GM12878 (cell line): ENCODE measurements around the gene SLCO4A1. TPM values are rescaled to one million over a fixed set of nuclear protein-coding genes. Genes with fewer than 3 reads are reported as not detected.

Experiments
- ATAC-seq: fragments of 200-7000 bp; cut with Tn5 transposase; 3 replicates; pipeline ENCODE4 v1.9.1; 2020; ENCODE audit warnings: mild to moderate bottlenecking, moderate library complexity
- BruUV-seq: library from RNA; stranded (reverse); fragments of 400-500 nt; replicated peaks from 2 replicates; lab custom pipeline; 2021; lab: Mats Ljungman, UMichigan
- CTCF ChIA-PET: fragments of 300-600 bp; sonication (Branson Sonifier 250); formaldehyde crosslinking; extraction: SDS; loops from one replicate; lab custom pipeline; 2021; ENCODE audit warnings: inconsistent platforms; lab: Yijun Ruan, JAX
- POLR2A ChIA-PET: fragments of 350-600 bp; formaldehyde crosslinking; extraction: SDS; loops from one replicate; lab custom pipeline; 2021; ENCODE audit warnings: inconsistent platforms; lab: Charles Lee
- RAD21 ChIA-PET: fragments of 300-600 bp; sonication (Branson Sonifier 250); formaldehyde crosslinking; loops from one replicate; lab custom pipeline; 2023; ENCODE audit warnings: antibody characterized with exemption; ENCODE audit not compliant: unreplicated experiment; lab: Charles Lee
- SMC1A ChIA-PET: fragments of 300-600 bp; sonication (Branson Sonifier 250); formaldehyde crosslinking; loops from one replicate; lab custom pipeline; 2023; ENCODE audit not compliant: unreplicated experiment, uncharacterized antibody; lab: Charles Lee
- DNase-seq: peaks from one replicate; pipeline ENCODE4 v3.0.0-alpha.2; 2011; ENCODE audit warnings: low read depth, low spot score
- FAIRE-seq: peaks from 3 replicates; lab custom pipeline; 2011; peaks lifted over from hg19 to GRCh38; lab: Jason Lieb, UNC
- H2AFZ ChIP-seq: 2 replicates; pipeline ENCODE4 v1.6.0; 2011; ENCODE audit warnings: low read depth, low read length, control low read depth; ENCODE audit not compliant: control insufficient read depth
- H3K27ac ChIP-seq: 2 replicates; pipeline ENCODE4 v1.5.1; 2011; ENCODE audit warnings: control low read depth; ENCODE audit not compliant: control insufficient read depth, insufficient read depth
- H3K27me3 ChIP-seq, 2 experiments: replicated peaks in 1 of 2; 2 replicates each; pipeline versions ENCODE4 v1.6.0 to v1.6.1; 2011; ENCODE audit warnings: low read length in 1 of 2; ENCODE audit not compliant: control insufficient read depth in 2 of 2, insufficient read depth in 2 of 2
- H3K36me3 ChIP-seq, 2 experiments: 2 replicates each; pipeline ENCODE4 v1.5.1; 2011; ENCODE audit warnings: low read length in 1 of 2; ENCODE audit not compliant: control insufficient read depth in 2 of 2, insufficient read depth in 2 of 2
- H3K4me1 ChIP-seq: 2 replicates; pipeline ENCODE4 v1.6.1; 2011; ENCODE audit warnings: mild to moderate bottlenecking, low read length, moderate library complexity, mixed read lengths; ENCODE audit not compliant: control insufficient read depth, insufficient read depth
- H3K4me2 ChIP-seq: 2 replicates; pipeline ENCODE4 v1.6.0; 2011; ENCODE audit warnings: control low read depth; ENCODE audit not compliant: control insufficient read depth, insufficient read depth
- H3K4me3 ChIP-seq: fragments of 200-600 bp; sonication (generic); 2 replicates; pipeline ENCODE4 v1.5.1; 2016
- H3K79me2 ChIP-seq: 2 replicates; pipeline ENCODE4 v1.6.0; 2011; ENCODE audit warnings: low read length; ENCODE audit not compliant: control insufficient read depth, insufficient read depth
- H3K9ac ChIP-seq: 2 replicates; pipeline ENCODE4 v1.8.0; 2011; ENCODE audit warnings: low read length, control low read depth, mixed read lengths; ENCODE audit not compliant: control insufficient read depth, insufficient read depth
- H3K9me3 ChIP-seq: replicated peaks from 3 replicates; pipeline ENCODE4 v1.5.1; 2011; ENCODE audit warnings: mild to moderate bottlenecking, low read length; ENCODE audit not compliant: control insufficient read depth, insufficient read depth
- H4K20me1 ChIP-seq: 2 replicates; pipeline ENCODE4 v1.6.0; 2011; ENCODE audit not compliant: control insufficient read depth, insufficient read depth
- ASH2L ChIP-seq: fragments of 300-600, 200-600 bp; sonication (generic); IDR thresholded peaks from 2 replicates; pipeline ENCODE4 v1.6.1; 2017; ENCODE audit warnings: low read depth, mild to moderate bottlenecking, borderline replicate concordance
- BHLHE40 ChIP-seq, 2 experiments: fragments of 450-650 bp in 1 of 2; IDR thresholded peaks; 2 replicates each; pipeline ENCODE4 v1.6.1; 2011 to 2017; ENCODE audit warnings: low read depth in 2 of 2, borderline replicate concordance in 1 of 2, improper control_type of control experiment in 1 of 2, low read length in 1 of 2, mild to moderate bottlenecking in 1 of 2
- CHD1 ChIP-seq: IDR thresholded peaks from 2 replicates; pipeline ENCODE4 v1.6.1; 2012; ENCODE audit warnings: low read depth, low read length, improper control_type of control experiment
- CHD4 ChIP-seq: fragments of 200-600 bp; sonication (generic); IDR thresholded peaks from 2 replicates; pipeline ENCODE4 v1.6.1; 2016; ENCODE audit warnings: mild to moderate bottlenecking
- DPF2 ChIP-seq: fragments of 450-650 bp; IDR thresholded peaks from 2 replicates; pipeline ENCODE4 v1.6.1; 2017; ENCODE audit warnings: mild to moderate bottlenecking
- FOXM1 ChIP-seq: IDR thresholded peaks from 2 replicates; pipeline ENCODE4 v1.6.1; 2012; ENCODE audit warnings: low read depth, mild to moderate bottlenecking, inconsistent platforms, low read length, moderate library complexity
- GABPA ChIP-seq: IDR thresholded peaks from 2 replicates; pipeline ENCODE4 v1.6.1; 2014; ENCODE audit warnings: antibody characterized with exemption, low read depth, mild to moderate bottlenecking, inconsistent platforms
- HDGF ChIP-seq: fragments of 450-650 bp; IDR thresholded peaks from 2 replicates; pipeline ENCODE4 v1.6.1; 2016; ENCODE audit warnings: antibody characterized with exemption
- RAD51 ChIP-seq: fragments of 450-650 bp; IDR thresholded peaks from 2 replicates; pipeline ENCODE4 v1.6.1; 2016; ENCODE audit warnings: moderate library complexity, mild to moderate bottlenecking, inconsistent platforms
- RFX5 ChIP-seq: IDR thresholded peaks from 2 replicates; pipeline ENCODE4 v1.6.1; 2011; ENCODE audit warnings: low read depth, low read length, improper control_type of control experiment
- RUNX3 ChIP-seq: IDR thresholded peaks from 2 replicates; pipeline ENCODE4 v1.6.1; 2012; ENCODE audit warnings: low read length, inconsistent platforms
- SMAD5 ChIP-seq: IDR thresholded peaks from 2 replicates; pipeline ENCODE4 v1.6.1; 2016; ENCODE audit warnings: antibody characterized with exemption, low read depth
- ZNF274 ChIP-seq: IDR thresholded peaks from one replicate; pipeline ENCODE4 v1.8.0; 2011; ENCODE audit not compliant: insufficient read length, insufficient read depth
- ZNF384 ChIP-seq: IDR thresholded peaks from 2 replicates; pipeline ENCODE4 v1.6.1; 2012; ENCODE audit warnings: low read depth, mild to moderate bottlenecking, low read length, improper control_type of control experiment, borderline replicate concordance
- WGBS: methylation state at CpG from one replicate; pipeline ENCODE4 v1.1.6; 2016; ENCODE audit warnings: low lambda C conversion rate; ENCODE audit not compliant: insufficient replicate concordance, insufficient coverage; ENCODE audit errors: missing lambda C conversion rate; 5-methylcytosine and 5-hydroxymethylcytosine counted together
- in situ Hi-C: fragments of 300-500 bp; cut with MboI; formaldehyde crosslinking; loops from 9 replicates; pipeline ENCODE4 v1.14.3; 2018; ENCODE audit warnings: mixed read lengths
- intact Hi-C: fragments of 100-400 bp; cut with micrococcal nuclease; formaldehyde crosslinking; loops from one replicate; pipeline ENCODE4 v1.14.2; 2022; ENCODE audit not compliant: unreplicated experiment
- polyA plus RNA-seq, 11 experiments: library from polyadenylated mRNA; depleted of rRNA in 4 of 11; unstranded in 6 of 11; stranded (reverse) in 5 of 11; fragments of >200 nt; fragmentation: Nextera tagmentation in 4 of 11; fragmentation: Illumina TruSeq in 1 of 11; extraction: Ambion mirVana in 4 of 11; extraction: Trizol in 1 of 11; gene quantifications; 1 replicate in 1 of 11; 2 replicates in 10 of 11; pipeline versions ENCODE4 v1.2.1 to v1.2.3, GENCODE V29; 2011 to 2016; ENCODE audit warnings: inconsistent platforms in 2 of 11, missing spikeins in 2 of 11, low read depth in 1 of 11
- total RNA-seq, 4 experiments: library from RNA; depleted of rRNA in 3 of 4; stranded (reverse); fragments of >200 nt in 3 of 4; fragmentation: Illumina TruSeq in 1 of 4; extraction: Trizol in 1 of 4; gene quantifications; 2 replicates each; pipeline versions ENCODE4 v1.2.1 to v1.2.3, GENCODE V29; 2013 to 2021
- TF ChIP-seq, protein P1 (sequence below): fragments of 450-650 bp; IDR thresholded peaks from 2 replicates; pipeline ENCODE4 v1.6.1; 2016; ENCODE audit warnings: mild to moderate bottlenecking
- TF ChIP-seq, protein P2 (sequence below): fragments of 450-650 bp; formaldehyde crosslinking; IDR thresholded peaks from 2 replicates; pipeline ENCODE4 v1.5.0; 2022; ENCODE audit warnings: mild to moderate bottlenecking, missing genetic modification characterization
- TF ChIP-seq, protein P3 (sequence below): IDR thresholded peaks from 2 replicates; pipeline ENCODE4 v1.6.1; 2012; ENCODE audit warnings: low read depth, low read length, improper control_type of control experiment
- TF ChIP-seq, protein P4 (sequence below): fragments of 150-350 bp; IDR thresholded peaks from 2 replicates; pipeline ENCODE4 v1.6.1; 2016; ENCODE audit warnings: low read depth, low read length

The SLCO4A1 gene
- total and polyA plus RNA-seq, 10 of the 15 experiments (the other 5 are each of a cell fraction or from before 2014, with no cell fraction given), result 2.1 to 30.7 (median 12.0) TPM

DNA sequence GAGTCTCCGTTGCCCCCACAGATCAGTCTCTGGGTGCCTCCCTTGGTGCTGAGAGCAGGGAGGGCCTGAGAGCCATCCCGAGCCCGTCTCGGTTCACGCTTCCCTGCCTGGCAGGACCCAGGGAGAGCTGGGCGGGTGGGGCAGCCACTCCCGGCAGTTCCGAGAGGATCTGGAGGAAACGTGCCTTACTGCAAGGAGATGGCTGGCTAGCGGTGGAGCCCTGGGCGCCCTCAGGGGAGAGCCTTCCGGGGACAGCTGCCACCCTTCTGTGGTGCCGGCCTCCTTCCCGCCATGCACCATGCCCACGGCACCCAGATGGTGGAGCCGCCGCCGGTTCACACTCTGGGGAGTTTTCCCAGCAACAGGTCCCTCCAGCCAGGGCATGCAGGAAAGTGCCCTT is 45.8 kb upstream of the SLCO4A1 start:
- in situ Hi-C loops, result no loop called here
- no peak overlapping the region for H3K9ac ChIP-seq
- no peak for ATAC-seq
- no peaks in the 10 kb centered on the region for H3K79me2 ChIP-seq
- no peak overlapping the region for H3K27ac ChIP-seq
- WGBS, result 61% methylated on average over 18 of the region's 18 CpGs
- no peak overlapping the region for H2AFZ ChIP-seq
- FAIRE-seq, result no peak
- no peak for DNase-seq
- SMC1A ChIA-PET, result no interaction called here
- H3K4me3 ChIP-seq, result no peak overlapping the region
- H3K4me1 ChIP-seq, result no peaks in the 10 kb centered on the region
- intact Hi-C loops, result no loop called here
- peaks cover 5 to 11% of the 10 kb centered on the region in 2 experiments; a peak in 3 of 4 replicates for H3K27me3 ChIP-seq
- CTCF ChIA-PET, result no interaction called here
- H3K4me2 ChIP-seq, result no peak overlapping the region
- POLR2A ChIA-PET, result no interaction called here
- no TSS peak for BruUV-seq
- RAD21 ChIA-PET, result no interaction called here
- H3K9me3 ChIP-seq, result no peaks in the 10 kb centered on the region
- no peaks in the 10 kb centered on the region for H4K20me1 ChIP-seq
- no peaks in the 10 kb centered on the region for H3K36me3 ChIP-seq
- TF ChIP-seq, protein P1, sequence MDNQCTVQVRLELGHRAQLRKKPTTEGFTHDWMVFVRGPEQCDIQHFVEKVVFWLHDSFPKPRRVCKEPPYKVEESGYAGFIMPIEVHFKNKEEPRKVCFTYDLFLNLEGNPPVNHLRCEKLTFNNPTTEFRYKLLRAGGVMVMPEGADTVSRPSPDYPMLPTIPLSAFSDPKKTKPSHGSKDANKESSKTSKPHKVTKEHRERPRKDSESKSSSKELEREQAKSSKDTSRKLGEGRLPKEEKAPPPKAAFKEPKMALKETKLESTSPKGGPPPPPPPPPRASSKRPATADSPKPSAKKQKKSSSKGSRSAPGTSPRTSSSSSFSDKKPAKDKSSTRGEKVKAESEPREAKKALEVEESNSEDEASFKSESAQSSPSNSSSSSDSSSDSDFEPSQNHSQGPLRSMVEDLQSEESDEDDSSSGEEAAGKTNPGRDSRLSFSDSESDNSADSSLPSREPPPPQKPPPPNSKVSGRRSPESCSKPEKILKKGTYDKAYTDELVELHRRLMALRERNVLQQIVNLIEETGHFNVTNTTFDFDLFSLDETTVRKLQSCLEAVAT, result no peak
- TF ChIP-seq CHD4 (no peak), SMAD5 (no peak), DPF2 (no peak), RAD51 (no peak), FOXM1 (no peak), HDGF (no peak), RUNX3 (no peak), CHD1 (no peak), BHLHE40 (IDR thresholded peaks at IDR 0.05; ENCODE audit: borderline replicate concordance in 1 of 2, low read depth in 2 of 2, low read length in 1 of 2) (no peak), GABPA (no peak), ZNF384 (no peak), ZNF274 (no peak), ASH2L (no peak), RFX5 (no peak)
- TF ChIP-seq, protein P2, sequence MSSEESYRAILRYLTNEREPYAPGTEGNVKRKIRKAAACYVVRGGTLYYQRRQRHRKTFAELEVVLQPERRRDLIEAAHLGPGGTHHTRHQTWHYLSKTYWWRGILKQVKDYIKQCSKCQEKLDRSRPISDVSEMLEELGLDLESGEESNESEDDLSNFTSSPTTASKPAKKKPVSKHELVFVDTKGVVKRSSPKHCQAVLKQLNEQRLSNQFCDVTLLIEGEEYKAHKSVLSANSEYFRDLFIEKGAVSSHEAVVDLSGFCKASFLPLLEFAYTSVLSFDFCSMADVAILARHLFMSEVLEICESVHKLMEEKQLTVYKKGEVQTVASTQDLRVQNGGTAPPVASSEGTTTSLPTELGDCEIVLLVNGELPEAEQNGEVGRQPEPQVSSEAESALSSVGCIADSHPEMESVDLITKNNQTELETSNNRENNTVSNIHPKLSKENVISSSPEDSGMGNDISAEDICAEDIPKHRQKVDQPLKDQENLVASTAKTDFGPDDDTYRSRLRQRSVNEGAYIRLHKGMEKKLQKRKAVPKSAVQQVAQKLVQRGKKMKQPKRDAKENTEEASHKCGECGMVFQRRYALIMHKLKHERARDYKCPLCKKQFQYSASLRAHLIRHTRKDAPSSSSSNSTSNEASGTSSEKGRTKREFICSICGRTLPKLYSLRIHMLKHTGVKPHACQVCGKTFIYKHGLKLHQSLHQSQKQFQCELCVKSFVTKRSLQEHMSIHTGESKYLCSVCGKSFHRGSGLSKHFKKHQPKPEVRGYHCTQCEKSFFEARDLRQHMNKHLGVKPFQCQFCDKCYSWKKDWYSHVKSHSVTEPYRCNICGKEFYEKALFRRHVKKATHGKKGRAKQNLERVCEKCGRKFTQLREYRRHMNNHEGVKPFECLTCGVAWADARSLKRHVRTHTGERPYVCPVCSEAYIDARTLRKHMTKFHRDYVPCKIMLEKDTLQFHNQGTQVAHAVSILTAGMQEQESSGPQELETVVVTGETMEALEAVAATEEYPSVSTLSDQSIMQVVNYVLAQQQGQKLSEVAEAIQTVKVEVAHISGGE (CRISPR knock-in tag), result no peak
- TF ChIP-seq, protein P3, sequence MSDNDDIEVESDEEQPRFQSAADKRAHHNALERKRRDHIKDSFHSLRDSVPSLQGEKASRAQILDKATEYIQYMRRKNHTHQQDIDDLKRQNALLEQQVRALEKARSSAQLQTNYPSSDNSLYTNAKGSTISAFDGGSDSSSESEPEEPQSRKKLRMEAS, result no peak
- TF ChIP-seq, protein P4, sequence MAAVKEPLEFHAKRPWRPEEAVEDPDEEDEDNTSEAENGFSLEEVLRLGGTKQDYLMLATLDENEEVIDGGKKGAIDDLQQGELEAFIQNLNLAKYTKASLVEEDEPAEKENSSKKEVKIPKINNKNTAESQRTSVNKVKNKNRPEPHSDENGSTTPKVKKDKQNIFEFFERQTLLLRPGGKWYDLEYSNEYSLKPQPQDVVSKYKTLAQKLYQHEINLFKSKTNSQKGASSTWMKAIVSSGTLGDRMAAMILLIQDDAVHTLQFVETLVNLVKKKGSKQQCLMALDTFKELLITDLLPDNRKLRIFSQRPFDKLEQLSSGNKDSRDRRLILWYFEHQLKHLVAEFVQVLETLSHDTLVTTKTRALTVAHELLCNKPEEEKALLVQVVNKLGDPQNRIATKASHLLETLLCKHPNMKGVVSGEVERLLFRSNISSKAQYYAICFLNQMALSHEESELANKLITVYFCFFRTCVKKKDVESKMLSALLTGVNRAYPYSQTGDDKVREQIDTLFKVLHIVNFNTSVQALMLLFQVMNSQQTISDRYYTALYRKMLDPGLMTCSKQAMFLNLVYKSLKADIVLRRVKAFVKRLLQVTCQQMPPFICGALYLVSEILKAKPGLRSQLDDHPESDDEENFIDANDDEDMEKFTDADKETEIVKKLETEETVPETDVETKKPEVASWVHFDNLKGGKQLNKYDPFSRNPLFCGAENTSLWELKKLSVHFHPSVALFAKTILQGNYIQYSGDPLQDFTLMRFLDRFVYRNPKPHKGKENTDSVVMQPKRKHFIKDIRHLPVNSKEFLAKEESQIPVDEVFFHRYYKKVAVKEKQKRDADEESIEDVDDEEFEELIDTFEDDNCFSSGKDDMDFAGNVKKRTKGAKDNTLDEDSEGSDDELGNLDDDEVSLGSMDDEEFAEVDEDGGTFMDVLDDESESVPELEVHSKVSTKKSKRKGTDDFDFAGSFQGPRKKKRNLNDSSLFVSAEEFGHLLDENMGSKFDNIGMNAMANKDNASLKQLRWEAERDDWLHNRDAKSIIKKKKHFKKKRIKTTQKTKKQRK, result no peak
